Activated CD8-positive, alpha-beta memory T cell treated with anti-CD3 and anti-CD28 coated beads for 48 hours (primary cell): ENCODE measurements around the gene MACROD1.

Experiments
- DNase-seq, 3 experiments: peaks; one replicate each; pipeline ENCODE4 v3.0.0-alpha.2; 2020; ENCODE audit warnings: low read depth in 2 of 3, low spot score in 2 of 3

Gene MACROD1

GRCh38 chr11:64114231-64114630 is 51.7 kb downstream of the MACROD1 start:
- DNase-seq: no peak

GRCh38 chr11:64113462-64113780 is 52.5 kb downstream of the MACROD1 start:
- DNase-seq: no peak

GRCh38 chr11:64112771-64113461 is 53.0 kb downstream of the MACROD1 start:
- DNase-seq: no peak

- DNase-seq: no peak
These were observed 55.2 kb downstream of the MACROD1 start for GRCh38 chr11:64110465-64111375.

- no peak for DNase-seq
These were observed 56.6 kb downstream of the MACROD1 start for GRCh38 chr11:64109332-64109731.

GRCh38 chr11:64107303-64107702 is 58.6 kb downstream of the MACROD1 start:
- no peak for DNase-seq

- DNase-seq: no peak
These were observed 61.3 kb downstream of the MACROD1 start for GRCh38 chr11:64104632-64105031.

GRCh38 chr11:64103277-64103985 is 62.5 kb downstream of the MACROD1 start:
- DNase-seq: no peak

GRCh38 chr11:64102005-64102738 is 63.7 kb downstream of the MACROD1 start:
- DNase-seq: no peak

GRCh38 chr11:64101461-64101860 is 64.5 kb downstream of the MACROD1 start:
- no peak for DNase-seq

- no peak for DNase-seq
These were observed 65.0 kb downstream of the MACROD1 start for GRCh38 chr11:64100782-64101353.

- DNase-seq: no peak
These were observed 65.6 kb downstream of the MACROD1 start for GRCh38 chr11:64100360-64100759.

GRCh38 chr11:64099436-64099835 is 66.5 kb downstream of the MACROD1 start:
- DNase-seq: no peak

GRCh38 chr11:64098318-64098831 is 67.5 kb downstream of the MACROD1 start:
- no peak for DNase-seq

GRCh38 chr11:64097468-64098317 is 68.2 kb downstream of the MACROD1 start:
- DNase-seq: no peak

GRCh38 chr11:64096835-64097234 is 69.1 kb downstream of the MACROD1 start:
- DNase-seq: no peak

- DNase-seq: no peak
These were observed 70.0 kb downstream of the MACROD1 start for GRCh38 chr11:64095949-64096348.

- DNase-seq: no peak
These were observed 70.6 kb downstream of the MACROD1 start for GRCh38 chr11:64095273-64095817.

GRCh38 chr11:64094463-64095260 is 71.3 kb downstream of the MACROD1 start:
- no peak for DNase-seq
